Stimulated activated effector memory CD8-positive, alpha-beta T cell treated with anti-CD3 and anti-CD28 coated beads, Interleukin-12 subunit alpha, Interleukin-12 subunit beta, amount 100 ng/mL, for 72 hours (primary cell): ENCODE measurements around the gene GANAB.
"Not testable (repeated sequence)": the region's sequence is repeated elsewhere in the genome, so short reads cannot be mapped to it uniquely, and the experiment has no call there.

ENCODE experiments used
- ATAC-seq: fragments of 150-1000 bp; cut with Tn5 transposase; 2 replicates; pipeline ENCODE4 v1.10.0; 2021
- DNase-seq, 2 donors: peaks; one replicate each; pipeline ENCODE4 v3.0.0; 2021 to 2022; ENCODE audit warnings: low spot score in 2 of 2
- H3K27ac Mint-ChIP-seq: one replicate; pipeline ENCODE4 v1.8.0; 2022; ENCODE audit warnings: mild to moderate bottlenecking, mixed read lengths
- H3K36me3 Mint-ChIP-seq: one replicate; pipeline ENCODE4 v1.8.0; 2022; ENCODE audit warnings: mild to moderate bottlenecking, mixed read lengths
- H3K4me1 Mint-ChIP-seq: one replicate; pipeline ENCODE4 v1.8.0; 2022; ENCODE audit warnings: mixed read lengths
- H3K4me3 Mint-ChIP-seq: one replicate; pipeline ENCODE4 v1.8.0; 2022; ENCODE audit warnings: mild to moderate bottlenecking, mixed read lengths
- H3K9me3 Mint-ChIP-seq: one replicate; pipeline ENCODE4 v1.8.0; 2022; ENCODE audit warnings: mixed read lengths

GANAB gene

DNA sequence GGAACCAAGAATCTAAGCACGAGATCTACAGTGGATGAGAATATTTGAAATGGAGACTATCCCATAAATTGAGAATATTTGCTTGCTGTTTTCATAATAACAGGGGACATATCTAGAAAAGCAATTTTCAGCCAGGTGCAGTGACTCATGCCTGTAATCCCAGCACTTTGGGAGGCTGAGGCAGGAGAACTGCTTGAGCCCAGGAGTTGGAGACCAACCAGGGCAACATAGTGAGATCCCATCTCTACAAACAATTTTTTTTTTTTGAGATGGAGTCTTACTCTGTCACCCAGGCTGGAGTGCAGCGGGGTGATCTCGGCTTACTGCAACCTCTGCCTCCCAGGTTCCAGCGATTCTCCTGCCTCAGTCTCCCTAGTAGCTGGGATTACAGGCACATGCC is 64.7 kb downstream of the GANAB start:
- H3K27ac Mint-ChIP-seq, H3K4me1 Mint-ChIP-seq, H3K9me3 Mint-ChIP-seq, DNase-seq, H3K4me3 Mint-ChIP-seq, ATAC-seq: not testable (repeated sequence)
- H3K36me3 Mint-ChIP-seq: peaks cover 98% of the 10 kb centered on the region

DNA sequence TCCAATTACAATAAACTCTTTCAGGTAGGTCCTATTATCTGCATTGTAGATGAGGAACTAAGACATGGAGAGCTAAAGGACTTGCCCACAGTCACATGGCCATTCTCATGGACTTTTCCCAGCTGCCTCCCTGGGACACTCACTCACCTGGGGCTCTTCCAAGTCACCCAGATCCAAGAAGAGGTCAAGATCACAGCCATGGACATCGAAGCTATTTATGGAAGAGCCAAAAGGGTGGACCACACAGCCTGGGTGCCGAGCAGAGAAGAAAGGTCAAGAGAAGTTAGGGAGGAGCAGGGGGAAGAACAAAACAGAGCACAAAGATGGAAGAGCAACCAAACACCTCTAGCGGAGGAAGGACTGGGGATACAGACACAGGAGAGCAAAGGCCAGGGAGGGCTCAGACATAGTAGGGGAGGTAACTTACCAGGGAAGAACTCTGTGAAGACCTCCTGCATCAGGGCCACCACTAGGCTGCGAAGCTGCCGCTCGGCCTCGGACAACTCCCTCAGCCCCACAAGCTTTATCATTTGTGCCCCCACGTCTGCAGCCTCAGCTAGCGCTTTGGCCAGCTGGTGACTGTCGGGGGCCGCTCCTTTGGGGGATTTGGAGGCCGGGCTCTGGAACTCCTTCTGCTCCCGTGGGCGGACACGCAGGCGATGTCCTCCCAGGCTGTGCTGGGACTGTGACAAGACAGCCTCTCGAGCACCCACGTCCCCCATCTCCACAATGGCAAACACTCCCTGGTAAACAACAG is 65.3 kb downstream of the GANAB start:
- Mint-ChIP-seq H3K9me3 (no peaks in the 10 kb centered on the region), H3K4me1 (no peaks in the 10 kb centered on the region), H3K27ac (peak overlapping the region; percentile 13), H3K36me3 (peaks cover 98% of the 10 kb centered on the region), H3K4me3 (no peak overlapping the region)
- DNase-seq: no peak
- no peak for ATAC-seq

DNA sequence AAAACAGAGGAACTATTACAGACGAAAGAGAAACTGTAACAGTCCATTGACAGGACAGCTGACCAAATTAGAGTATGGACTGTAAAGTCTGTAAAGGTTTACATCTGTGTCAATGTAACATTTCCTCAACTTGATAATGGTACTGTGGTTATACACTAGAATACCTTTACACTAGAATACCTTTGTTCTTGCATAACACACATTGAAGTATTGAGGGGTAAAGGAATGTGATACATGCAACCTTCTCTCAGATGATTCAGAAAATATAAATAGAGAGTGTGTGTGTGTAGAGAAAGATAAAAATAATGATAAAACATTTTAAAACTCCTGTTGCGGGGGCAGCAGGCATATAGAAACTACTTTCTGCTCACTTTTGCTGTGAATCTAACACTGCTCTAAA is 67.2 kb downstream of the GANAB start:
- no peaks in the 10 kb centered on the region for H3K9me3 Mint-ChIP-seq

GRCh38 chr11:62578541-62578940 is 67.9 kb downstream of the GANAB start:
- Mint-ChIP-seq H3K4me3 (no peak overlapping the region), H3K27ac (no peak overlapping the region), H3K4me1 (peaks cover 24% of the 10 kb centered on the region), H3K36me3 (peaks cover 86% of the 10 kb centered on the region), H3K9me3 (no peaks in the 10 kb centered on the region)
- no peak for ATAC-seq
- DNase-seq: no peak

More for the DNA sequence above, 67.2 kb downstream of the GANAB start:
- no peak overlapping the region for H3K4me3 Mint-ChIP-seq
- no peak for ATAC-seq
- no peak overlapping the region for H3K27ac Mint-ChIP-seq
- no peak for DNase-seq
- peaks cover 18% of the 10 kb centered on the region for H3K4me1 Mint-ChIP-seq
- peaks cover 86% of the 10 kb centered on the region for H3K36me3 Mint-ChIP-seq

DNA sequence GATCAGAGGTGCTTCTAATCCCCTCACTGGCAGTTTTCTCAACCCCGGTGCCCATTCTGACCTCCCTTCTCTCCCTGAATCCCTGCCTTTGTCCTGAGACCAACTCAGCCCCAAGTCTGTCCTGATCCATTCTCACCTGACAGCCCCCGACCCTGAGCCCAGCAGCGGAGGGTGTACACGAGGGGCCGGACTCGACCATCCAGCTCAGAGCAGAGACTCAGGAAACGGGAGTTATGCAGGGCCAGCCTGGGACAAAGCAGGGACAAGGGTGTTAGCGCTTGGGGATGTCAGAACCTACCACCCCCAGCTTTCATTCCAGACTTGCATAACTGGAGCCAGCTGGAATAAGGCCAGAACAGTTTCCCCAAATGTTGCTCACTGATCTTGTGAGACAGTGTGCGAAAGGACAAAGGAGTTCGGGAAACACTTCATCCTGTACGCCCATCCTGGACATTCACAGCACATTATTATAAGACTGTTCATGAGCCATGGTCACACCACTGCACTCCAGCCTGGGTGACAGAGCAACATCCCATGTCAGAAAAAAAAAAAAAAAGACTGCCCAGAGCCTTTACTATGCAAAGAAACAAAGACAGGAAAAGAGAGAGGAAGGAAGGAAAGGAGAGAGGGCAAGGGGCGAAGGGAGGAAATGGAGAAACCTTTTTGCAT is 69.2 kb downstream of the GANAB start:
- Mint-ChIP-seq H3K4me1 (peaks cover 37% of the 10 kb centered on the region), H3K9me3 (no peaks in the 10 kb centered on the region), H3K27ac (peak overlapping the region; percentile 59), H3K4me3 (no peak overlapping the region), H3K36me3 (peaks cover 88% of the 10 kb centered on the region)
- DNase-seq: no peak
- ATAC-seq: no peak

GRCh38 chr11:62575837-62576236 is 70.6 kb downstream of the GANAB start:
- H3K4me1 Mint-ChIP-seq: peaks cover 51% of the 10 kb centered on the region
- no peak for DNase-seq
- peak overlapping the region; percentile 99 for H3K4me3 Mint-ChIP-seq
- peak overlapping the region; percentile 99 for H3K27ac Mint-ChIP-seq
- no peaks in the 10 kb centered on the region for H3K9me3 Mint-ChIP-seq
- H3K36me3 Mint-ChIP-seq: peaks cover 88% of the 10 kb centered on the region
- no peak for ATAC-seq

- DNase-seq: no peak
- Mint-ChIP-seq H3K4me3 (peak overlapping the region; percentile 99), H3K36me3 (peaks cover 88% of the 10 kb centered on the region), H3K9me3 (no peaks in the 10 kb centered on the region), H3K27ac (peak overlapping the region; percentile 99), H3K4me1 (peaks cover 57% of the 10 kb centered on the region)
- ATAC-seq: no peak
These were observed 71.3 kb downstream of the GANAB start for GRCh38 chr11:62575156-62575555.
